Upper lobe of left lung (tissue), 6 donors: ENCODE data around the gene KBTBD13. TPM values are rescaled to one million over a fixed set of nuclear protein-coding genes. Genes with fewer than 3 reads are reported as not detected.
"Not testable (repeated sequence)": the region's sequence is repeated elsewhere in the genome, so short reads cannot be mapped to it uniquely, and the experiment has no call there.

Experiments
- ATAC-seq, 2 donors: fragments of 200-7000 bp; cut with Tn5 transposase; one replicate each; pipeline ENCODE4 v1.9.1; 2022; ENCODE audit warnings: mild to moderate bottlenecking in 2 of 2, moderate library complexity in 2 of 2; ENCODE audit not compliant: low FRiP score in 2 of 2
- DNase-seq, 2 donors: peaks; one replicate each; pipeline ENCODE4 v3.0.0-alpha.2; 2019 to 2020
- H3K27ac ChIP-seq, 4 donors: fragments of 200-600 bp; sonication (generic); one replicate each; pipeline ENCODE4 v1.5.1; 2016 to 2019
- H3K27me3 ChIP-seq, 4 donors: fragments of 200-600 bp; sonication (generic); one replicate each; pipeline ENCODE4 v1.5.1; 2017 to 2019
- H3K36me3 ChIP-seq, 4 donors: fragments of 200-600 bp; sonication (generic); one replicate each; pipeline ENCODE4 v1.5.1; 2016 to 2019
- H3K4me1 ChIP-seq, 4 donors: fragments of 200-600 bp; sonication (generic); one replicate each; pipeline ENCODE4 v1.5.1; 2018 to 2019
- H3K4me3 ChIP-seq, 4 donors: fragments of 200-600 bp; sonication (generic); one replicate each; pipeline ENCODE4 v1.5.1; 2017 to 2019; ENCODE audit warnings: mild to moderate bottlenecking in 2 of 4, moderate library complexity in 1 of 4
- H3K9me3 ChIP-seq, 4 donors: fragments of 200-600 bp; sonication (generic); one replicate each; pipeline ENCODE4 v1.5.1; 2018 to 2019
- CTCF ChIP-seq, 6 experiments: fragments of 450-650 bp in 4 of 6; fragments of 200-600 bp in 2 of 6; sonication (generic) in 2 of 6; IDR thresholded peaks; one replicate each; pipeline ENCODE4 v1.5.1; 2016 to 2019; ENCODE audit warnings: antibody characterized with exemption in 6 of 6
- EP300 ChIP-seq, 4 donors: sonication (generic); formaldehyde crosslinking; IDR thresholded peaks; one replicate each; pipeline ENCODE4 v1.5.1; 2017; ENCODE audit warnings: antibody characterized with exemption in 4 of 4, control low read depth in 2 of 4
- POLR2A ChIP-seq, 4 donors: fragments of 450-650 bp; IDR thresholded peaks; one replicate each; pipeline ENCODE4 v1.5.1; 2016 to 2017; ENCODE audit warnings: antibody characterized with exemption in 4 of 4, mild to moderate bottlenecking in 2 of 4
- POLR2AphosphoS5 ChIP-seq, 2 donors: sonication (generic); formaldehyde crosslinking; IDR thresholded peaks; one replicate each; pipeline ENCODE4 v1.5.1; 2017; ENCODE audit warnings: antibody characterized with exemption in 2 of 2
- WGBS, 2 donors: methylation state at CpG; one replicate each; pipeline ENCODE4 v1.1.5; 2017 to 2018; 5-methylcytosine and 5-hydroxymethylcytosine counted together
- total RNA-seq, 6 donors: library from RNA; depleted of rRNA in 4 of 6; stranded (reverse); fragments of >200 nt in 4 of 6; gene quantifications; one replicate each; pipeline versions ENCODE4 v1.1.0 to v1.2.1, GENCODE V29; 2016 to 2021
- donor health status: DM: no; HTN: no; CAD: no; lungs with moderate emphysema.
- donor health status: DM: no; HTN: yes; CAD: no; lungs with severe emphysema.

Gene KBTBD13
- total RNA-seq, 6 donors from 2014 or later: not detected

DNA sequence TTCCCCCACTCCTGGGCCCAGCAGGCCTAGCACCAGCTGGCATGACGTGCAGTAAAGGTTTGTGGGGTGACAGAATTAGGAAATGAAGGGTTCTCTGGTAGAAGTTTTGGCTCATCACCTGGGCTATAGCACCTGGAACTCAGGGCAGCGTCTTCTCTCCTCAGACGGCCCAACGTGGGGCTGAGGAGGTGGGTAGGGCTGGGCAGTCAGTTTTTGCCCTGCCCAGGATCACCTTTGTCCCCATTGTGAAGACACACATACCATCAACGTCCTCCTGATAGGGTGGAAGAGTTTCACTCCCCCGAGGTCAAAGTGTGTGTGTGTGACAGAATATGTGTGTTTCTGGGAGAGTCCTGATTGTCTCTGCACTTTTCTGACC is 12.1 kb downstream of the KBTBD13 start:
- H3K4me1 ChIP-seq: peaks cover 37 to 56% (median 53%) of the 10 kb centered on the region in 4 donors
- H3K27ac ChIP-seq: peak overlapping the region; percentile 74 to 87 (median 76)
- no peaks in the 10 kb centered on the region for H3K36me3 ChIP-seq
- TF ChIP-seq CTCF (IDR thresholded peaks at IDR 0.05) (no peak), POLR2AphosphoS5 (IDR thresholded peaks at IDR 0.05) (no peak), POLR2A (IDR thresholded peaks at IDR 0.05) (no peak), EP300 (IDR thresholded peaks at IDR 0.05) (no peak)
- no peak overlapping the region for H3K4me3 ChIP-seq
- peak in 1 of 2 donors; percentile 3 for ATAC-seq
- WGBS, 2 donors: 36 to 59% methylated on average over 5 to 6 of the region's 6 CpGs
- no peaks in the 10 kb centered on the region for H3K9me3 ChIP-seq
- no peak for DNase-seq
- H3K27me3 ChIP-seq: no peaks in the 10 kb centered on the region

- Histone ChIP-seq H3K9me3 (no peaks in the 10 kb centered on the region), H3K27ac (peak overlapping the region; percentile 74 to 87 (median 76)), H3K4me1 (peaks cover 37 to 54% (median 52%) of the 10 kb centered on the region in 4 donors), H3K36me3 (no peaks in the 10 kb centered on the region), H3K27me3 (no peaks in the 10 kb centered on the region), H3K4me3 (no peak overlapping the region)
- 52 to 55% methylated on average over 5 of the region's 5 CpGs for WGBS, 2 donors
- TF ChIP-seq EP300 (IDR thresholded peaks at IDR 0.05) (peak in 2 of 4 donors; percentile 67 to 81), POLR2A (IDR thresholded peaks at IDR 0.05) (no peak), POLR2AphosphoS5 (IDR thresholded peaks at IDR 0.05) (peak; percentile 91 to 94), CTCF (IDR thresholded peaks at IDR 0.05) (no peak)
- peak; percentile 65 to 76 for DNase-seq
- ATAC-seq: no peak
Observed at GRCh38 chr15:65089206-65089824, 12.8 kb downstream of the KBTBD13 start.

GRCh38 chr15:65091946-65092770 is 15.6 kb downstream of the KBTBD13 start:
- 73 to 74% methylated on average over 12 of the region's 12 CpGs for WGBS, 2 donors
- Histone ChIP-seq H3K4me3 (no peak overlapping the region), H3K27me3 (no peaks in the 10 kb centered on the region), H3K9me3 (no peaks in the 10 kb centered on the region), H3K27ac (peak overlapping the region in 2 of 4 donors; percentile 9 to 37), H3K36me3 (peaks cover 0 to 6% (median 3%) of the 10 kb centered on the region in 4 donors), H3K4me1 (peaks cover 15 to 28% (median 27%) of the 10 kb centered on the region in 4 donors)
- DNase-seq (no peak), ATAC-seq (no peak)
- TF ChIP-seq POLR2A (IDR thresholded peaks at IDR 0.05) (no peak), EP300 (IDR thresholded peaks at IDR 0.05) (no peak), POLR2AphosphoS5 (IDR thresholded peaks at IDR 0.05) (no peak), CTCF (IDR thresholded peaks at IDR 0.05) (no peak)

DNA sequence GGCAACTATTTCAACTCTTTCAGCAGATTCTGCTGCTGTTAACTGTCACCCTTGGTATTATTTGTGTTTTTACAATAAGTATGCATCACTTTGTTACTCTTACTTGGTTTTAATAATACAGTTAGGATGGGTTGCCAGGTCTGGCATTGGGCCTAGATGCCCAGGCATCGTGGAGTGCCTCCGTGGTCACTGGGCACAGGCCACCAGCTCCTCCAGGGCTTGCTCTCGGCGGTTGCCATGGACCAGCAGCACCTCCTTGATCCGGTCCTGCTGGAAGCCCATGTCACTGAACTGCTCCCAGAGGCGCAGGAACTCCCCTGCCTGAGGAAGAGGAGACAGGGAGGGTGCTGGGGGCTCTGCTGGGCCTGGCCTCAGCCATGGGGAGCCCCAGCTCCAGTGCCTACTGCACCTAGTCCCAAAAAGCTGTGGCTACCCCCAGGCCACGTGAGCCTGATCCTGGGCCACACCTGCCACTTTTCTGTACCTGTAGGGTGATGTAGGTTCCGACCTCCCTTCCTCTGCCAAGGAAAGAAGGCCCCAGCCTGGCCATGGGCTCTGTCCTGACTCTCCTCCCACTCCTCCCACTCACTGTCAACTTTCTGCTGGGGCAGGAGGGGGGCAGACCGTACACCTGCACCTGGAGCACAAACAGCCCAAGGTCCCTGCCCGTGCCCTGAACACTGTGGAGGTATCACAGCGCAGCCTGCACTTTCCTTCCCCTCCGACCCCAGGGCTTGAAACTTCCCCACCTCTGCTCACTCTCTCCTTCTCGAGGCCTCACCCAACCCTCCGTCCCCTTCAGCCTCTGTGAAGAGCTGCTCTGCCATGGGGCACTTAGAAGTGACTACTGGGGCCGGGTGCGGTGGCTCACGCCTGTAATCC is 16.6 kb downstream of the KBTBD13 start:
- Histone ChIP-seq H3K27me3 (no peaks in the 10 kb centered on the region), H3K4me3 (no peak overlapping the region), H3K27ac (no peak overlapping the region), H3K9me3 (no peaks in the 10 kb centered on the region), H3K4me1 (peaks cover 8 to 18% (median 17%) of the 10 kb centered on the region in 4 donors), H3K36me3 (peaks cover 0 to 16% (median 11%) of the 10 kb centered on the region in 4 donors)
- WGBS, 2 donors: 91 to 93% methylated on average over 12 to 17 of the region's 17 CpGs
- peak in 1 of 2 donors; percentile 27 for ATAC-seq
- TF ChIP-seq EP300 (IDR thresholded peaks at IDR 0.05): no peak
- no peak for TF ChIP-seq POLR2A (IDR thresholded peaks at IDR 0.05)
- TF ChIP-seq CTCF (IDR thresholded peaks at IDR 0.05): no peak
- DNase-seq: peak in 1 of 2 donors; percentile 17

DNA sequence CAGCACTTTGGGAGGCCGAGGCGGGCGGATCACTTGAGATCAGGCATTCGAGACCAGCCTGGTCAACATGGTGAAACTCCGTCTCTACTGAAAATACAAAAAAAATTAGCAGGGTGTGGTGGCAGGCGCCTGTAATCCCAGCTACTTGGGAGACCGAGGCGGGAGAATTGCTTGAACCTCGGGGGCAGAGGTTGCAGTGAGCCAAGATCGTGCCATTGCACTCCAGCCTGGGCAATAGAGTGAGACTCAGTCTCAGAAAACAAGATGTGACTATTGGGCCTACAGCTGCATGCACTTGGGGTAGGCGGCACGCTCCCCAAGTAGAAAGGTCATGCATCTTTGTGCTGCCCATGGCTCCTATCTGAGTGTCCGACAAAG is 17.2 kb downstream of the KBTBD13 start:
- H3K27ac ChIP-seq: peak overlapping the region in 1 of 4 donors; percentile 8
- 94 to 98% methylated on average over 13 of the region's 13 CpGs for WGBS, 2 donors
- not testable (repeated sequence) for H3K4me3 ChIP-seq, ATAC-seq, H3K9me3 ChIP-seq, H3K27me3 ChIP-seq, DNase-seq
- peaks cover 2 to 12% (median 11%) of the 10 kb centered on the region in 4 donors for H3K4me1 ChIP-seq
- H3K36me3 ChIP-seq: peaks cover 4 to 23% (median 17%) of the 10 kb centered on the region in 4 donors
